Adrenal gland (tissue), 12 donors: ENCODE measurements around the gene VIPR1. TPM values are rescaled to one million over a fixed set of nuclear protein-coding genes. Genes with fewer than 3 reads are reported as not detected.

Source experiments
- DNase-seq, 7 donors: peaks; one replicate each; pipeline ENCODE4 v3.0.0-alpha.2; 2019 to 2020
- H3K27ac ChIP-seq, 5 donors: fragments of 200-600 bp; sonication (generic) in 4 of 5; 1 replicate in 3 of 5; 2 replicates in 2 of 5; pipeline versions ENCODE4 v1.5.1 to v1.8.0; 2016 to 2020; ENCODE audit warnings: mild to moderate bottlenecking in 1 of 5
- H3K27me3 ChIP-seq: fragments of 200-600 bp; 2 replicates; pipeline ENCODE4 v1.8.0; 2021
- H3K36me3 ChIP-seq, 2 donors: fragments of 200-600 bp; replicated peaks in 1 of 2; 1 replicate in 1 of 2; 2 replicates in 1 of 2; pipeline versions ENCODE4 v1.5.1 to v1.8.0; 2018 to 2022
- H3K4me1 ChIP-seq, 2 donors: fragments of 200-600 bp; replicated peaks in 1 of 2; 1 replicate in 1 of 2; 2 replicates in 1 of 2; pipeline versions ENCODE4 v1.5.1 to v1.8.0; 2018 to 2021
- H3K4me3 ChIP-seq, 4 donors: fragments of 200-600 bp; sonication (generic) in 3 of 4; one replicate each; pipeline ENCODE4 v1.5.1; 2016 to 2018
- H3K9me3 ChIP-seq, 3 donors: fragments of 200-600 bp; sonication (generic) in 1 of 3; replicated peaks in 1 of 3; 1 replicate in 2 of 3; 2 replicates in 1 of 3; pipeline versions ENCODE4 v1.5.1 to v1.8.0; 2016 to 2021
- POLR2A ChIP-seq, 2 donors: fragments of 450-650 bp; IDR thresholded peaks; one replicate each; pipeline ENCODE4 v1.6.1; 2017; ENCODE audit warnings: antibody characterized with exemption in 2 of 2, mild to moderate bottlenecking in 2 of 2, moderate library complexity in 1 of 2
- WGBS, 4 donors: extraction: QIAGEN DNeasy Blood & Tissue Kit in 2 of 4; methylation state at CpG; one replicate each; pipeline versions ENCODE4 v1.1.5 to v1.1.7; 2013 to 2017; 5-methylcytosine and 5-hydroxymethylcytosine counted together
- intact Hi-C, 2 donors: fragments of 100-400 bp; cut with DNase I; formaldehyde crosslinking; loops; one replicate each; pipeline versions ENCODE4 v1.14.1 to v1.15.0; 2022 to 2023
- polyA plus RNA-seq, 3 donors: library from polyadenylated mRNA; stranded (reverse); fragments of 200-250 nt in 2 of 3; fragments of 350-450 nt in 1 of 3; fragmentation: Illumina TruSeq in 1 of 3; extraction: RNeasy Lipid Tissue Mini Kit (QIAGEN cat#74804) in 1 of 3; gene quantifications; one replicate each; pipeline ENCODE4 v1.2.3, GENCODE V29; 2013 to 2014
- total RNA-seq, 9 donors: library from RNA; depleted of rRNA in 4 of 9; stranded (reverse); fragments of >200 nt in 4 of 9; fragments of 120-200 nt in 1 of 9; fragmentation: NEBNext Ultra II Directional in 1 of 9; extraction: Animal tissue kit (Norgen Biotek cat#: 25700) in 1 of 9; gene quantifications; one replicate each; pipeline versions ENCODE4 v1.1.0 to v1.2.4, GENCODE V29; 2013 to 2023
- TF ChIP-seq, protein P1 (sequence below), 6 experiments: fragments of 450-650 bp in 4 of 6; fragments of 200-600 bp in 2 of 6; sonication (generic) in 1 of 6; IDR thresholded peaks; 1 replicate in 5 of 6; 2 replicates in 1 of 6; pipeline versions ENCODE4 v1.5.1 to v1.8.0; 2016 to 2021; ENCODE audit warnings: antibody characterized with exemption in 6 of 6, mild to moderate bottlenecking in 2 of 6, moderate library complexity in 1 of 6
- donor health status: healthy with polysubstance abuse.
- donor health status: Bipolar disorder and iron deficiency.
- donor health status: DM: yes; HTN: yes; CAD: no.
- donor health status: DM: no; HTN: no; CAD: no.
- donor health status: DM: no; HTN: no; CAD: no.
- donor health status: DM: yes; HTN: yes; CAD: no.

The VIPR1 gene
- total and polyA plus RNA-seq, 12 donors: 0.55 to 24.4 (median 3.5) TPM

GRCh38 chr3:42501681-42502428, 588 bp upstream of the VIPR1 start:
- Histone ChIP-seq H3K9me3 (no peaks in the 10 kb centered on the region), H3K4me3 (peak overlapping the region in 1 of 4 donors; percentile 59), H3K36me3 (no peaks in the 10 kb centered on the region), H3K27ac (no peak overlapping the region), H3K4me1 (peaks cover 6 to 20% of the 10 kb centered on the region in 2 donors), H3K27me3 (peaks cover 13% of the 10 kb centered on the region)
- WGBS, 4 donors: 0 to 2% (median 1%) methylated on average over 19 to 46 of the region's 46 CpGs
- DNase-seq: peak in 6 of 7 donors; percentile 37 to 73 (median 48)
- intact Hi-C loops: no loop called here
- no peak for TF ChIP-seq POLR2A (IDR thresholded peaks at IDR 0.05)
- TF ChIP-seq, protein P1, sequence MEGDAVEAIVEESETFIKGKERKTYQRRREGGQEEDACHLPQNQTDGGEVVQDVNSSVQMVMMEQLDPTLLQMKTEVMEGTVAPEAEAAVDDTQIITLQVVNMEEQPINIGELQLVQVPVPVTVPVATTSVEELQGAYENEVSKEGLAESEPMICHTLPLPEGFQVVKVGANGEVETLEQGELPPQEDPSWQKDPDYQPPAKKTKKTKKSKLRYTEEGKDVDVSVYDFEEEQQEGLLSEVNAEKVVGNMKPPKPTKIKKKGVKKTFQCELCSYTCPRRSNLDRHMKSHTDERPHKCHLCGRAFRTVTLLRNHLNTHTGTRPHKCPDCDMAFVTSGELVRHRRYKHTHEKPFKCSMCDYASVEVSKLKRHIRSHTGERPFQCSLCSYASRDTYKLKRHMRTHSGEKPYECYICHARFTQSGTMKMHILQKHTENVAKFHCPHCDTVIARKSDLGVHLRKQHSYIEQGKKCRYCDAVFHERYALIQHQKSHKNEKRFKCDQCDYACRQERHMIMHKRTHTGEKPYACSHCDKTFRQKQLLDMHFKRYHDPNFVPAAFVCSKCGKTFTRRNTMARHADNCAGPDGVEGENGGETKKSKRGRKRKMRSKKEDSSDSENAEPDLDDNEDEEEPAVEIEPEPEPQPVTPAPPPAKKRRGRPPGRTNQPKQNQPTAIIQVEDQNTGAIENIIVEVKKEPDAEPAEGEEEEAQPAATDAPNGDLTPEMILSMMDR (IDR thresholded peaks at IDR 0.05): peak; percentile 18 to 53 (median 46)

GRCh38 chr3:42503251-42503924, 945 bp downstream of the VIPR1 start:
- Histone ChIP-seq H3K4me1 (peaks cover 6 to 20% of the 10 kb centered on the region in 2 donors), H3K27me3 (peaks cover 13% of the 10 kb centered on the region), H3K4me3 (no peak overlapping the region), H3K27ac (no peak overlapping the region), H3K9me3 (no peaks in the 10 kb centered on the region), H3K36me3 (no peaks in the 10 kb centered on the region)
- TF ChIP-seq, protein P1 (IDR thresholded peaks at IDR 0.05): no peak
- no peak for TF ChIP-seq POLR2A (IDR thresholded peaks at IDR 0.05)
- peak in 3 of 7 donors; percentile 6 to 42 (median 11) for DNase-seq
- intact Hi-C loops: no loop called here
- WGBS, 4 donors: 60 to 66% (median 61%) methylated on average over 3 to 4 of the region's 4 CpGs

- DNase-seq: peak in 3 of 7 donors; percentile 5 to 33 (median 10)
- H3K36me3 ChIP-seq: no peaks in the 10 kb centered on the region
- H3K9me3 ChIP-seq: no peaks in the 10 kb centered on the region
- H3K4me1 ChIP-seq: peaks cover 6 to 20% of the 10 kb centered on the region in 2 donors
- no peak overlapping the region for H3K27ac ChIP-seq
- WGBS, 4 donors: 89 to 93% (median 91%) methylated on average over 4 of the region's 4 CpGs
- TF ChIP-seq, protein P1 (IDR thresholded peaks at IDR 0.05): no peak
- TF ChIP-seq POLR2A (IDR thresholded peaks at IDR 0.05): no peak
- no peak overlapping the region for H3K4me3 ChIP-seq
- intact Hi-C loops: no loop called here
- peaks cover 13% of the 10 kb centered on the region for H3K27me3 ChIP-seq
Measured at GRCh38 chr3:42503957-42504333, 1.5 kb downstream of the VIPR1 start.

DNA sequence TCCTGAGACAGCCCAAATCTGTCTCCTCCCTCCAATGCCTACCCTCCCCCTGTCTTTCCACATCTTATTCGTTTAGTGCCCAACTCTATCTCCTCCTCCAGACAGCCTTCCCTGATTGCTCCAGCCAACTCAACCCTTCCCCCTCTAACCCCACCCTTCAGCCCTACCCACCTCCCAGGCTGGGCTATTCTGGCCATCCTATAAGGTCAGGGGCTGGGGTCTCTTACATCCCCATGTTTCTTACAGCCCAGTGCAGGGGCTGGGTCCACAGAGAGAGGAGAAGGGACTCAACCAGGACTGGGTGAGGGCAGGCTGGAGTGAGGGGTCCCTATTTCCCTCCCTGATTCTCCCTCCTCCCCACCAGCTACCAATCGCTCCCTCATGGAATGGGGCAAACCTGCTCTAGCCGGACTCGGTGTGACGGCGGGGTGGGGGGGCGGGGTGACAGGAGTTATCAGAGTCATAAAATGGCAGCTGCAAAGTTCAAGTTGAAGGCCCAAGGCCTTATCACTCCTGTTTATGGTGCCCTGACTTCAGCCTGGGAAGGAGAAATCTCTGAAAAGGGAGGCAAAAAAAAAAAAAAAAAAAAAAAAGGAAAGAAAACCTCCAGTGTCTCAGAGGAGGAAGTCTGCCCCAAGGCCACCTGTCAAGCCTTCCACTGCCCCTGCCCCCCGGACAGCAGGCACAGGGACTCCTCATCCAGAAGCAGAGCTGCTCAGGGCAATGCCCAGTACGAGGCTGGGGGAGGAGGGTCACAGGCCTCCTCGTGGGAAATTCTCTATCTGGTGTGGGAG, 2.1 kb downstream of the VIPR1 start:
- H3K27me3 ChIP-seq: peaks cover 13% of the 10 kb centered on the region
- peaks cover 6 to 20% of the 10 kb centered on the region in 2 donors for H3K4me1 ChIP-seq
- H3K36me3 ChIP-seq: no peaks in the 10 kb centered on the region
- intact Hi-C loops: no loop called here
- peak in 3 of 7 donors; percentile 1 to 14 (median 7) for DNase-seq
- H3K27ac ChIP-seq: no peak overlapping the region
- H3K9me3 ChIP-seq: no peaks in the 10 kb centered on the region
- TF ChIP-seq, protein P1 (IDR thresholded peaks at IDR 0.05): no peak
- TF ChIP-seq POLR2A (IDR thresholded peaks at IDR 0.05): no peak
- 75 to 80% (median 78%) methylated on average over 10 of the region's 10 CpGs for WGBS, 4 donors
- H3K4me3 ChIP-seq: no peak overlapping the region
